Stimulated activated CD8-positive, alpha-beta memory T cell treated with anti-CD3 and anti-CD28 coated beads, Interleukin-12 subunit alpha, Interleukin-12 subunit beta, amount 100 ng/mL, for 4 hours (primary cell): Measurements from ENCODE around the gene GALNT1.
"Not testable (repeated sequence)": the region's sequence is repeated elsewhere in the genome, so short reads cannot be mapped to it uniquely, and the experiment has no call there.

Source experiments
- DNase-seq: peaks from one replicate; pipeline ENCODE4 v3.0.0-alpha.2; 2020; ENCODE audit warnings: low read depth

Gene GALNT1

DNA sequence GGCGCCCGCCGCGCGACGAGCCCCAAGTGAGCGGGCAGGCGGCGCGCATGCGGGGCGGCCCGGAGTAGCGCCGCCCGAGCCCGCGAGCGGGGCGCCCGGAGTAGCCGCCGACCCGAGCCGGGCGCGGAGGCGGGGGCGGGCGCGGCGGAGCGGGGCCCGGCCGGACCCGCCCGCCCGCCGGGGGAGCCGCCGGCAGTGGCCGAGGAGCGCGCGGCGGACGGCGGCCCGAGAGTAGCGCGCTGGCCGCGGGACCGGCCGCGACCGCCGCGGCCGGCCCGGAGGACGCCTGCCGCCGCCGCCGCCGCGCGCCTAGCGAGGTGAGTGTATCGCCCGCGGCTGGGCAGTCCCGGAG, at the start of gene GALNT1:
Gene GALNT1, plus strand, starts transcription at position 195 of the 352 bp plus-strand sequence. CDS start 72,923 bp downstream, outside the sequence.
- DNase-seq: no peak

DNA sequence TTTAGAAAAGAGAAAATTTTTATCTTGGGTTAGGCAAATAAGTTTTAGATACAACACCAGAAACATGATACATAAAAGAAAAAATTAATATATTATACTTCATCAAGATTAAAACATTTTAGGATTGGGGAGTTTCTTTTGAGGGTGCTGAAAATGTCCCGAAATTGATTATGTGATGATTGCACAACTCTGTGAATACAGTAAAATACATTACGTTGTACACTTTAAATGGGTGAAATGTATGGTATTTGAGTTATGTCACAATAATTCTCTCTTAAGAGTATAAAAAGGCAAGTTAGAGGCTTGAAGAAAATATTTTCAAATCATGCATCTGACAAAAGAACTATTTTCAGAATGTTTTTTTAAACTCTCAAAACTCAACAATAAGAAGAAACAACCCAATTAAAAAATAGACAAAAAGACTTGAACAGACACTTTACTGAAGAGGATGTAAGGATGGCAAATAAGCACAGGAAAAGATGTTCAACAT, 47.6 kb upstream of the GALNT1 start:
- DNase-seq: no peak

GRCh38 chr18:35535297-35535696, 46.2 kb upstream of the GALNT1 start:
- no peak for DNase-seq

- no peak for DNase-seq
These were observed 39.2 kb upstream of the GALNT1 start for GRCh38 chr18:35542356-35542755.

DNA sequence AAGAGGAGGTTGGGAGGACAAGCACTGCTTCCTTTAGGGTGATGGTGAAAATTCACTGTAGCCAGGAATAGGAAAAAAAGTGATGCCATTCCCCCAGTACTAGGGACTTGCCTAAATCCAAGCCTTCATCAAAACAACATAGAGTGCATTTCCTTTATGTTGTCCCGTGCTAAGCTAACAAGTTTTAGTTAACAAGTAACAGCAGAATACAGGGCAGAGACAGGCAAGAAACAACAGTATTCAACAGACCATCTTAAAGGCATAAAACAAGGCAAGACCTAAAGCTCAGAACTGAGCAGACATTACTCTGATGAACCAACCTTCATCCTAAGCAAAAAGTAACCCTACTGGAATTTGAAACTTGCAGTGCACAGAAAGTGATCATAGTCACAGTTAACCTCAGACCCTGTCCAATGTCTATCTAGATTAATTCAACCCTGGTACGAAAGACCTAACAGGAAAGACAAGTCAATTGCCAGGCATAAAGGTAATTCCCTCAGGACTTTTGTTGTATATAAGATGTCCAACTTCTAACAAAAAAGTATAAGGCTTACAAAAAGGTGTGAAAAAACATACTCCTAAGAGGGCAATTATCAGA, 34.4 kb upstream of the GALNT1 start:
- DNase-seq: no peak

DNA sequence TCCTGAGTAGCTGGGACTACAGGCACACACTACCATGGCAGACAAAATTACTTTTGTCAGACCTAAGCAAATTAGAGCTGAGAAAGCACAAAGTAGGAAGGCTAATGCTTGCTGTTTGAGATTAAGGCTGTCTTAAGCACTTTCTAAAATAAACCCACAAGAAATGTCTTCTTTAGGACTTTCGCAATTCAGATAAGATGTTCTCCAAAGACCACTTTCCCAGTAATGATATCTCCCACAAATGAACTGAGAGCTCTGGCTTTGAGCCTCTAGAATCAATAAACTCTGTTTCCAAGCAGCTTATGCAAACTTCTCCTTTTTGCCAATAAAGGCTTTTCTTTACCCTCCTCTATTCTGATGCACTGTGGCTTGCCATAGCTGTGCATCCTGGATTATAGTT, 32.0 kb upstream of the GALNT1 start:
- no peak for DNase-seq

GRCh38 chr18:35553300-35553699, 28.2 kb upstream of the GALNT1 start:
- DNase-seq: no peak

GRCh38 chr18:35555538-35555937, 26.0 kb upstream of the GALNT1 start:
- DNase-seq: not testable (repeated sequence)

- no peak for DNase-seq
These were observed 21.7 kb upstream of the GALNT1 start for GRCh38 chr18:35559867-35560266.

GRCh38 chr18:35564795-35565453, 16.6 kb upstream of the GALNT1 start:
- DNase-seq: no peak

DNA sequence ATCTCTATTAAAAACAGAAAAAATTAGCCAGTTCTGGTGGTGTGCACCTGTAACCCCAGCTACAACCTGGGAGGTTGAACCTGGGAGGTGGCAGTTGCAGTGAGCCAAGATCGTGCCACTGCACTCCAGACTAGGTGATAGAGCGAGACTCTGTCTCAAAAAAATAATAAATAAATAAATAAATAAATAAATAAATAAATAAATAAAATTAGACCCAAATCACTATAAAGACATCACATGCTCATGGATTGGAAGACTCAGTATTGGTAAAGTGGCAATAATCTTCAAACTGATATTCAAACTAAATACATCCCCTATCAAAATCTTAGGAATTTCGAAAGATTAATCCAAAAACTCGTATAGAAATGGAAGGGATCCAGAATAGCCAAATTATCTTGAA, 15.5 kb upstream of the GALNT1 start:
- DNase-seq: no peak

- no peak for DNase-seq
These were observed 11.4 kb upstream of the GALNT1 start for GRCh38 chr18:35570182-35570581.

GRCh38 chr18:35571138-35571537, 10.4 kb upstream of the GALNT1 start:
- no peak for DNase-seq

- DNase-seq: no peak
These were observed 8.9 kb upstream of the GALNT1 start for GRCh38 chr18:35572644-35573043.

GRCh38 chr18:35573531-35573930, 8.0 kb upstream of the GALNT1 start:
- DNase-seq: no peak

DNA sequence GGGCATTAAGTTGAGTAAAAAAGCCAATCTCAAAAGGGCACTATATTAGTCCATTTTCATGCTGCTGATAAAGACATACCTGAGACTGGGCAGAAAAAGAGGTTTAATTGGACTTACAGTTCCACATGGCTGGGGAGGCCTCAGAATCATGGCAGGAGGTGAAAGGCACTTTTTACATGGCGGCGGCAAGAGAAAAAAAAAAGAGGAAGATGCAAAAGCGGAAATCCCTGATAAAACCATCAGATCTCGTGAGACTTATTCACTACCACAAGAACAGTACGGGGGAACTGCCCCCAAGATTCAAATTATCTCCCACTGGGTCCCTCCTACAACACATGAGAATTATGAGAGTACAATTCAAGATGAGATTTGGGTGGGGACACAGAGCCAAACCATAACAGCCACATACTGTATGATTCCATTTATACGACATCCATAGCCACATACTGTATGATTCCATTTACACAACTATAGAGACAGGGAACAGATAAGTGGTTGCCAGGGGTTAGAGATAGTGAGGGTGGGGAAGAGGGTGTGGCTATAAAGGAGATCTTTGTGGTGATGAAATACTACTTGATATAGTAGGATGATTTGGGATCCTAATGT, 5.2 kb upstream of the GALNT1 start:
- not testable (repeated sequence) for DNase-seq

DNA sequence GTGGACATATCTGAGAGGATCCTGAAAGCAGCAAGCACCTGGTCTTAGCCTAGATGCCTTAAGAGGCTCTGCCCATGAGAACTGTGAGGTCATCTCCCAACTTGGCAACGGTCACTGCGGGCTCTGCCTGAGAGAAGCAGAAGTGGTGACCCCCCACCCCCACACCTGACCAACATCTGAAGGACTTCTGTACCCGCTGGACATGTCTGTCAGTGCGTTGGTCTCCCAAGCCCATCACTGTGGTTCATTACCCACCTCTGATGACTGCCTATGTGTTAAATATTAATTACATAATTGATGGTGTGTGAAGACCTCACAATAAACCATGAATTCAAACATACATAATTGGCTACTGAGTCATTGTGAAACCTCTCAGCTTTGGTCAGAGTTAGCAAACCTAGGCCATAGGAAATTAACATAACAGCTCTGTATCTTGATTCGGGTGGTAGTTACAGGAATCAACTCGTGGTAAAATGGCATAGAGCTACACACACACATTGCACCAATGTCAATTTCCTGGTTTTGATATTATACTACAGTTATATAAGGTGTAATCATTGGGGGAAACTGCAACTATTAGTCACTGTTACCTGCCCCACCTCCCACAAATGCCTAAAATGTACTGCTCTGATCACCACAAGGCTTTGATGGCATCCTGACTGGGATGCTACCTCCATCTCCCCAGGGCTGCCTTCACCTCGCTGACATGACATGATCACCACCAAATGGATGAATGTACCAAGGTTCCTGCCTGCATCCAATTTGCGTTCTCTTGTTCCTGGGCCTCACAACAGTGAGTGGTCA, 4.3 kb upstream of the GALNT1 start:
- DNase-seq: no peak

DNA sequence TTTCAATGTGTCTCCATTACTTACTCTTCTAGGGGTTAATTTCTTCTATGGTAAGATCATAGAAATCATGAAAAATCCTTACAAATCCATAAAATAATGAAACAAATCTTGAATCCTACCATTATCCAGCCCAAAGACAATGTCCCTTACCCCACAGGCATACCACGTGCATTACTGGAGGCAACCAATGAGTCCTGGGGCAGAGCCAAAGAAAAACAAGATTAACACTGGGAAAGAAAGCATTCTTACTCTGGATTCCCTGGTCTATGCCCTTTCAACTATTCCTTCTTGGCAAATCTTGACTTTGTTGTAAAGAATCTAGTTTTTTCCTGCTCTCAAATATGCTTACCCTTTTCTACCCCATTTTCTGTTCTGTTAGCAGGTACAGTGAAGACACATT, 3.1 kb upstream of the GALNT1 start:
- DNase-seq: no peak

- no peak for DNase-seq
These were observed 2.6 kb upstream of the GALNT1 start for GRCh38 chr18:35578936-35579335.

GRCh38 chr18:35580701-35581539, 620 bp upstream of the GALNT1 start:
- DNase-seq: peak; percentile 53

GRCh38 chr18:35581898-35582641, 530 bp downstream of the GALNT1 start:
- DNase-seq: no peak
